Activated CD8-positive, alpha-beta memory T cell treated with anti-CD3 and anti-CD28 coated beads for 24 hours (primary cell): Measurements from ENCODE around the gene NFKBIA.
"Not testable (repeated sequence)": the region's sequence is repeated elsewhere in the genome, so short reads cannot be mapped to it uniquely, and the experiment has no call there.

ENCODE experiments used
- DNase-seq: peaks from one replicate; pipeline ENCODE4 v3.0.0-alpha.2; 2020

NFKBIA gene

DNA sequence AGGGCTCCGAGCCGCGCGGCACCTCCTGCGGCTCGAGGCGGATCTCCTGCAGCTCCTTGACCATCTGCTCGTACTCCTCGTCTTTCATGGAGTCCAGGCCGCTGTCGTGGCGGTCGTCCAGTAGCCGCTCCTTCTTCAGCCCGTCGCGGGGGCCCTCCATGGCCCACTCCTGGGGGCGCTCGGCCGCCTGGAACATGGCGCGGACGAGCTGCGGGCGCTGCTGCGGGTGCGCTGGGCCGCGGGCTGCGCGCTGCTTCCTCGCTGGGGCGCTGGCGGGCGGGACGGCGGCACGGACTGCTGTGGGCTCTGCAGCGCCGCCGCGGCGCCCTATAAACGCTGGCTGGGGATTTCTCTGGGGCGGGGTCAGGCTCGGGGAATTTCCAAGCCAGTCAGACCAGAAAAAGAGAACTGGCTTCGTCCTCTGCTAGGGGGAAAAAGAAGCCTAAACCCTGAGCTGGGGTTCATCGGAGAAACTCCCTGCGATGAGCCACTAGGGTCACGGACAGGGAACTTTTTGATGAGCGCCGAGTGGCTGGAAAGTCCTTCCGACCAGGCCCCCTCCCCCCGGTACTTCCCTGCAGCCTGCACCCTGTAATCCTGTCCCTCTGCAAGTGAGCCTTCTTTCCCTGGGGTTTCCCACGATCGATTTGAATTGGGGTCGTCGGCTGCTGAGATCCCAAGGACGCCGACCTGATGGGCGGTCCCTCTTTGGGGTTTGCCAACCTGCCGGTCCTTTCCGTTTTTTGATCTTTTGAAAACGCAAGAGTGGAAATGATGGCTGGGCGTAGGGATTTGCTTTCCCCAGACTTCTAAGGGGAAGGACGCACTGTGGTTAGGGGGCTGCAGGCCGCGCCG is at the start of gene NFKBIA:
TSS of gene NFKBIA (minus strand) at position 301 of the 855 bp plus-strand sequence. CDS start at position 196, 105 bp downstream.
- peak; percentile 98 for DNase-seq

- DNase-seq, result no peak
Measured at GRCh38 chr14:35446450-35446849, 41.9 kb upstream of the NFKBIA start.

DNA sequence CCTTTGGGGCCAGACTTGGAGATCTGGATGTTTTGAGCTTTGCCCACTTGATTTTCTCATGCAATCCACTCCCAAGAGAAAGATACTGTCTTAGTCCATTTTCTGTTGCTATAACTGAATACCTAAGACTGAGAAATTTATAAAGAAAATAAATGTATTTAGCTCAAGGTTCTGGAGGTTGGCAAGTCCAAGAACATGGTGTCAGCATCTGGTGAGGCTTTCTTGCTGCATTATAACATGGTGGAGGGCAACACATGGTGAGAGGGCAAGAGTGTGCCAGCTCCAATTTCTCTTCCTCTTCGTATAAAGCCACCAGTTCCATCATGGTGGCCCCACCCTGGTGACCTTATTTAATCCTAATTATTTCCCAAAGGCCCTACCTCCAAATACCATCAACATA is 39.6 kb upstream of the NFKBIA start:
- DNase-seq, result no peak

- DNase-seq, result no peak
Measured at GRCh38 chr14:35441160-35441559, 36.6 kb upstream of the NFKBIA start.

DNA sequence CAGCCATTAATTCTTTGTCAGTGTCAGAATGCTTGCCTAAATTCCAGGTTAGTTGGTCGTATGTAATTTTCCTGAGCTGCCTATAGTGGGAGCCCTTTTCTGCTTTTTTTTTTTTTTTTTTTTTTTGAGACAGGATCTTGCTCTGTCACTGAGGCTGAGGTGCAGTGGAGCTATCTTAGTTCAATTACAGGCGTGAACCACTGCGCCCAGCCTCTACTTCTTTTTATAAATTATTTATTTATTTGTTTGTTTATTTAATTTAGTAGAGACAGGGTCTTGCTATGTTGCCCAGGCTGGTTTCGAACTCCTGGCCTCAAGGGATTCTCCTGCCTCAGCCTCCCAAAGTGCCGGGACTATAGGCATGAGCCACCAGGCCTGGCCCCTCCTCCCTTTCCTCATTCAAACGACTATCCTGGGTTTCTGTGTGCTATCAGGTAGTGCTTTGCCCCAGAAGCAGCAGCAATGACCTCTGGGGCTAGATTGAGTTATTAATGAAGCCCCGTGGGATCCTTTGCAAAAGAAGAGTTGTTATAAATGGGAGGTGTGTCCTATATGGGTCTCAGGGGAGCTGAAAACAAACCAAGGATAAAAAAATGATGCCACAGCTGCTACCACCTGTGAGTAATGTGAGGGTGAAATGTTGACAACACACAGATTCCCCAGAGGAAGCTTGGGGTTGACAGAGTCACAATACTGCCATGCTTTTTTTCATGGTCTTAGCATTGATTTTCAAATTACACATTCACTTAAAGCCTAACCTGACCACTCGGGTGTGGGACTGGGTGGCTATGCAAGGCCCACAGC is 34.6 kb upstream of the NFKBIA start:
- no peak for DNase-seq

- DNase-seq, result not testable (repeated sequence)
Measured at GRCh38 chr14:35438492-35438891, 33.9 kb upstream of the NFKBIA start.

GRCh38 chr14:35435177-35435576 is 30.6 kb upstream of the NFKBIA start:
- no peak for DNase-seq

DNA sequence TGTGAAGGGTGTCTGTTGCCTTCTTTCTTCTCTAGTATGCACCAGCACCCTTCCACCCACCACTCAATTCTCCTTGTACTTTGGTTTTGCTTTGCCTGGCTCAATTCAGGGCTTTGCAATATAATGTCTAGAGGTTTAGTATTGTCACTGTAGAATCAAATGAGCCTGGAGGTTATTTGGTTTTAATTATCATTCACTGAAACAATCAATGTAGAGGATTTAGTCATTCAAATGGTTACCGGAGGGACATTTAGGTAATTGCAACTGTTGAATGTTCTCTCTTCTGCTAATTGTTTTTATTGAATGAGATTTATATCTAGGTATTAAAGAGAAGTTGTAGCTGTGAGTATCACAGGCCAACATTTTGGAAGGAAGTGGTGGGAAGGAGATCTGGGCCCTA is 29.3 kb upstream of the NFKBIA start:
- no peak for DNase-seq

DNA sequence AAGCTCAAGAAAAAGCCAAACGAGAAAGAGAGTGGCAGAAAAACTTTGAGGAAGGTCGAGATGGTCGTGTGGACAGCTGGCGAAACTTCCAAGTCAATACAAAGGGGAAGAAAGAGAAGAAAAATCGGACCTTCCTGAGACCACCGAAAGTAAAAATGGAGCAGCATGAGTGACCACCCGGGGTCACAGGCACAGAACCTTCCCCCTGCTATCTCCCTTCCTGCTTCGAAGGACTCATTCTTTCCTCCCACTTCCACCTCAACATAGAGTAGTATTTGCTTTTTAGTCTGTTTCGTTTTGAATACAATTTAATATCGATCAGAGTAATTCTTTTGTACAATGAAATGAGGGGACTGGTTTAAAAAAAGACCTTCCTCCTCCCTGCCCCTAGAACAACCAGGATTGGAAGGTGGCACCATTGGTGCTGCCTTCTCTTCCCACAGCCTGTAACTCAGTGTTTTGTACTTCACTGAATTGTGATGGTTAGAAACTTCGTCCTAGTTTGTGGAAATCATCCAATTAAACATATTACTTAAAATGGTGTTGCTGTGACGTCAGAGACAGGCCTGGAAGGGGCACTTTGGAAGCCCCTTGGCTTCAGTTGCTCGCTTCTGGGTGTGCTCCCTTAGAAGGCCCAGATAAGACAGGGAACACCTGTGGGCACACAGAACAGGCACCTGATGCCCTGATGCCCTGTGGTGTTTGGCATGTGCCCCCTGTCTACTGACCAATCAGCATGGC is 26.1 kb upstream of the NFKBIA start:
- no peak for DNase-seq

- DNase-seq, result no peak
Measured at GRCh38 chr14:35429951-35430350, 25.4 kb upstream of the NFKBIA start.

DNA sequence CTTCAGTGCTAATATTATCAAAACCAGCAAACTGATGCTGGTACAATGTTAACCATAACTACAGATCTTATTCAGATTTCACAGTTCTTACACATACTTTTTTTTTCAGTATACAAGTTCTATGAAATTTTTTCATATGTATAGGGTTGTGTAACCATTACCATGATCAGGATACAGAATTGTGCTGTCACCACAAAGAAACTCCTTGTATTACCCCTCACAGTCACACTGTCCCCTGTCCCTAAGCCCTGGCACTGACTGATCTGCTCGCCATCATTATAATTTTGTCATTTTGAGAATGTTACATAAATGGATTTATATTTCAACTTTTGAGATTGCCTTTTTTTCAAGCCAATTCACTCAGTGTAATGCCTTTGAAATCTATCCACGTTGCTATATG is 21.3 kb upstream of the NFKBIA start:
- no peak for DNase-seq

DNA sequence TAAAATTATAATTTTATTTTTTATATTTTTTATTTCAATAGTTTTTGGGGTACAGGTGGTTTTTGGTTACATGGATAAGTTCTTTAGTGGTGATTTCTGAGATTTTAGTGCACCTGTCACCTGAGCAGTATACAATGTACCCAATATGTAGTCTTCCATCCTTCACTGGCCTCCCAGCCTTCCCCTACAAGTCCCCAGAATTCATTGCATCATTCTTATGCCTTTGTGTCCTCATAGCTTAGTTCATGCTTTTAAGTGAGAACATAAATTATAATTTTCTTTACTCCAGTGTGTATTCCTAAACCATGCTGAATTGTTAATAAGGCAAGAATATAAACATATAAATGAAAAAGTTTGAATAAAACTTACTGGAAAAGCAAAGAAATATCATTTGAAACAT is 19.1 kb upstream of the NFKBIA start:
- no peak for DNase-seq

DNA sequence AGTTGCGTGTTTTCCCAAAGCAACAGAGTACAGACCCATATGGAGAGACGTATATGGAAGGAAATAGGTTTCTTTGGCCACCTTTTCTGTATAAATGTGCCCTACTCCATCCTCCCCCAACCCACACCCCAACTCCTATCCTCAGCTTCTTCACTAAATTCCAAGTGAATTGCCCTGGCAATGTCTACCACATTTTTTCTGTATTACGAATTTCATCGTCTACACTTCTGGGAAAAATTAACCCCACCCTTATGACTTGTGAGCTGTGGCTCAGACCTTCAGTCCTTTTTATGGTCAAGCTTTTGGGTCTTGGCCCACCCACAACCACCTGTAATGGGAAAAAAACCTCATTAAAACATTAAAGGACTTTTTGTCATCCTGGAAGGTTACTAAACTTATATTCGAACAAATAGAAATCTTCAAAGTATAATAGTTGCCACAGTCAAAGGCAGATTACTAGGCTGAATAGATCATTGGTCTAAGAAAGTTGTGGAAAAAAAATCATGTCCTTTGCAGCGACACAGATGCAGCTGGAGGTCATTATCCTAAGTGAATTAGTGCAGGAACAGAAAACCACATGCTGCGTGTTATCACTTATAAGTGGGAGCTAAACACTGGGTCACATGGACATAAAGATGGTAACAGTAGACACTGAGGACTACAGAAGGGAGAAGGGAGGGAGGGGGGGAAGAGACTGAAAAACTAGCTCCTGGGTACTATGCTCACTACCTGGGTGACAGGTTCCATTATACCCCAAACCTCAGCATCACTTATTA is 15.7 kb upstream of the NFKBIA start:
- DNase-seq, result no peak

DNA sequence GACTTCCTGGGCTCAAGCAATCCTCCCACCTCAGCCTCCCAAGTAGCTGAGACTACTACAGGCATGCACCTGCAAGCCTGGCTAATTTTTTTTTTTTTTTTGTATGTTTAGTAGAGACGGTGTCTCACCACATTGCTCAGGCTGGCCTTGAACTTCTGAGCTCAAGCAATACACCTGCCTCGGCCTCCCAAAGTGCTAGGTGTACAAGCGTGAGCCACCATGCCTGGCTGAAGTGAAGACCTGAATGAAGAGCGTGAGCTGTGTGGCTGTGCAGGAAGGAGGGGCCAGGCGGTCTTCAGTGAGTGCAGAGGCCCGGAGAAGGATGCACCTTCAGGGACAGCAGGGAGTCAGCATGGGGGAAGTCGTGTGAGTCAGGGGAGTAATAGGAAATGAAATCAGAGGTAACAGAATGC is 14.9 kb upstream of the NFKBIA start:
- no peak for DNase-seq

GRCh38 chr14:35418093-35418492 is 13.5 kb upstream of the NFKBIA start:
- no peak for DNase-seq

DNA sequence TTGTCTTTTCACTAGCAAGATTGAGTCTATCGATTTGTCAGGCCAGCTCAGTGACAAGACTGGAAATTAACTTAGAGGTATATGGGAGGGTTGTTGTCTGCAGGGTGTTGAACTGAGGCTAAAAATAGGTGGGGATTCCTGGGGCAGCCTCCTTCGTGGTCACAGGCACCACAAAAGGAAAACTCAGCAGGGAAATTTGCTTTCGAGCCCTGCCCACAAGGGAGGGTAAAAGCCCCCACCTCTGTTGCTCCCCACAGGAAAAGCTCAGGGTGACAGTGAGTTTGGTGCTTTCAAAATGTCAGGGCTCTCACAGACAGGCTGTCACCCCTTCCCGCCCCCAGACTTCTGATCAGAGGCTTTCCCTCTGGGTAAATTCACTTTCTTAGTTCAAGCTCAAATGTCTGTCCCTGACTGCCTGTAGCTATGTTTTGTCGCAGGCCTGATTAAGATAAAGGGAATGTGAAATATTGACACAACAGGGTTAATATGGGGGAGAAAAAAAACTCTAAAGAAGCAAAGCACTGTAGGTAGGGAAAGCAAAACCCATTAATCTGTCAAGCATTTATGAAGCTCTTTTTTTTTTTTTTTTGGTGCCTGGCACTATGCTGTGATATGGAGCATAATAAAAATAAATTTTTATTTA is 11.7 kb upstream of the NFKBIA start:
- DNase-seq, result peak; percentile 85

- no peak for DNase-seq
Measured at GRCh38 chr14:35414365-35414764, 9.8 kb upstream of the NFKBIA start.

DNA sequence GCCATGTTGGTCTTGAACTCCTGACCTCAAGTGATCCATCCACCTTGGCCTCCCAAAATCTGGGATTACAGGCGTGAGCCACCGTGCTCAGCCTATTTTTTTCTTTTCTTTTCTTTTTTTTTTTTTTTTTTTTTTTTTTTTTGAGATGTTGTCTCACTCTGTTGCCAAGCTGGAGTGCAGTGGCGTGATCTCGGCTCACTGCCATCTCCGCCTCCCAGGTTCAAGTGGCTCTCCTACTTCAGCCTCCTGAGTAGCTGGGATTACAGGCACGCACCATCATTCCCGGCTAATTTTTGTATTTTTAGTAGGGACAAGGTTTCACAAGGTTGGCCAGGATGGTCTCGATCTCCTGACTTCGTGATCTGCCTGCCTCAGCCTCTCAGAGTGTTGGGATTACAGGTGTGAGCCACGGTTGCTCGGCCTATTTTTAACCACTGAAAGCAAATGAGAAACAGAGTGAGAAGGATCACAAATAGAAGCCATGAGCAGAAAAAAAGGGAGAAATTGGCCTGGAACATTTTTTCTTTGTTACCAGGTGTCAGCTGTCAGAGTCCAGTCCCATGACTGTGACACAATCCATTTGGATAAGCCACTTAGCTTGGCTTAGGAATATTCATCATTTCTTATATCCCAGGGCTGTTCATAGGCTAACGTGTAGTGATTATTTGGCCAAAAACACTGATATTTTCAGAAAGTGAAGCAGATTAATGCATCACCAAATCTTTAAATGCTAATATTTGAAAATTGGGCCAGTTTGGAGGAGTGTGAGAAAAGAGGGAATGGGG is 7.9 kb upstream of the NFKBIA start:
- no peak for DNase-seq

DNA sequence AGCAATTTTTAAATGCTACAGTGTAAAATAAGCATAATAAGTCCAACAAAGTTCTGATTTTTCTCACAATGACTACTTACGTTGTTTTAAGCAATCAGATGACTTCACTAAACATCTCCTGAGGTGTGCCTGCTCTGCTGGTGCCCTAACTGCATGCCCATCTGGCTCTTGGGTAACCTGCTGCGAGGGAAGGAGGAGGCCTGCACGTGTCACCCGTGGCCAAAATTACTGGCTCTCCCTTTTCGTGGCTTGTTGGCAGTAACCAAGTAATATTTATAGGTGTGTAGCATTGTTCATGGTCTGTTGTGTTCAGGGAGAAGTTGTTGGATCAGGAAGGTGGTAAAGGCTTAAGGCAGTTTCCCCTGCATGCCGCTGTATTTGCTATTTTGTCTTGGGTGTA is 6.3 kb upstream of the NFKBIA start:
- DNase-seq, result no peak

DNA sequence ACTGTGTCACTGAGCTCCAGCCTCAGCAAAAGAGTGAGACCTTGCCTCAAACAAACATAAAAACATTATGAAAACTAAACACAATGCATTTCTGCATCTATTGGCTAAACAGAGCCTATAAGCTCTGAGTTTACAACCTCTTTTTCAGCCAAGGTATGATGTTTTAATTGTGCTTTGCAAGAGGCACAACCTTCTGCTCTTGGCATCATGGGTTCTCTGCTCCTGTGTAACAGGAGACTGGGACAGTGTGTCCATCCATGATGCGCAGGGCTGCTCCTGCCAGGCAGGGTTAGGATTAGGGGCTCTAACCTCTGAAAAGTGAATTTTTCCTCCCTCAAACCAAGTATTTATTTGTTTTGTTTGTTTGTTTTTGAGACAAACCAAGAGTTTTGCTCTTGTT is 5.0 kb upstream of the NFKBIA start:
- DNase-seq, result no peak

DNA sequence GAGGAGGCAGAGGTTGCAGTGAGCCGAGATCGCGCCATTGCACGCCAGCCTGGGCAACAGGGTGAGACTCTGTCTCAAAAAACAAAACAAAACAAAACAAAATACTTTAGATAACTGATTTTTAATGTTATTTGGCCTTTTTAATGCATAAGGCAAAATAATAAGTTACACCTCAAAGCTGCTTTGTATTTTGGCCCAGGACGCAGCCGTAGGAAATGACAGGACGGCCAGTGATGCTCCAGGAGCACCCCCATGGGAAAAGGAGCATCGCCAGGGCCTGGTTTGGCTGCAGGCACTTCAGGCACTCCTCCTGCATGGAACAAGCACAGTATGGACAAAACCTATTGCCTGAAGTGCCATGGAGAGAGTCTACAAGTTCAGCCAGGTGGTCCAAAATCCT is 3.5 kb upstream of the NFKBIA start:
- no peak for DNase-seq
